HEK293 (cell line): ENCODE results near the gene ARID3A.

ENCODE experiments used
- CTCF ChIP-seq: fragments of 450-650 bp; formaldehyde crosslinking; IDR thresholded peaks from 2 replicates; pipeline ENCODE4 v1.5.1; 2016; ENCODE audit warnings: missing biosample characterization, missing genetic modification characterization
- KLF16 ChIP-seq: fragments of 450-650 bp; formaldehyde crosslinking; IDR thresholded peaks from 2 replicates; pipeline ENCODE4 v1.5.1; 2017; ENCODE audit warnings: missing biosample characterization, missing genetic modification characterization
- SALL2 ChIP-seq: fragments of 450-650 bp; formaldehyde crosslinking; IDR thresholded peaks from 2 replicates; pipeline ENCODE4 v1.5.0; 2017; ENCODE audit warnings: missing biosample characterization, mild to moderate bottlenecking, missing genetic modification characterization, borderline replicate concordance
- ZBTB1 ChIP-seq: fragments of 450-650 bp; formaldehyde crosslinking; IDR thresholded peaks from 2 replicates; pipeline ENCODE4 v1.5.1; 2016; ENCODE audit warnings: missing biosample characterization, missing genetic modification characterization
- ZBTB20 ChIP-seq: fragments of 450-650 bp; formaldehyde crosslinking; IDR thresholded peaks from 2 replicates; pipeline ENCODE4 v1.5.1; 2016; ENCODE audit warnings: missing biosample characterization, missing genetic modification characterization
- ZBTB7A ChIP-seq: fragments of 450-650 bp; formaldehyde crosslinking; IDR thresholded peaks from 2 replicates; pipeline ENCODE4 v1.5.1; 2016; ENCODE audit warnings: low read depth, missing biosample characterization, missing genetic modification characterization
- ZBTB8A ChIP-seq: fragments of 450-650 bp; formaldehyde crosslinking; IDR thresholded peaks from 2 replicates; pipeline ENCODE4 v1.5.1; 2016; ENCODE audit warnings: missing biosample characterization, missing genetic modification characterization
- ZNF248 ChIP-seq: fragments of 450-650 bp; formaldehyde crosslinking; IDR thresholded peaks from 2 replicates; pipeline ENCODE4 v1.5.1; 2017; ENCODE audit warnings: missing biosample characterization, missing genetic modification characterization
- ZNF324 ChIP-seq: fragments of 450-650 bp; formaldehyde crosslinking; IDR thresholded peaks from 2 replicates; pipeline ENCODE4 v1.5.1; 2016; ENCODE audit warnings: missing biosample characterization, missing genetic modification characterization
- ZNF404 ChIP-seq: fragments of 450-650 bp; formaldehyde crosslinking; IDR thresholded peaks from 2 replicates; pipeline ENCODE4 v1.5.1; 2017; ENCODE audit warnings: missing biosample characterization, missing genetic modification characterization
- ZNF433 ChIP-seq: fragments of 450-650 bp; formaldehyde crosslinking; IDR thresholded peaks from 2 replicates; pipeline ENCODE4 v1.5.1; 2016; ENCODE audit warnings: missing biosample characterization, missing genetic modification characterization, low read depth
- ZNF639 ChIP-seq: fragments of 450-650 bp; formaldehyde crosslinking; IDR thresholded peaks from 2 replicates; pipeline ENCODE4 v1.5.1; 2016; ENCODE audit warnings: missing biosample characterization, missing genetic modification characterization
- TF ChIP-seq, protein P1 (sequence below): fragments of 450-650 bp; formaldehyde crosslinking; IDR thresholded peaks from 2 replicates; pipeline ENCODE4 v1.5.1; 2017; ENCODE audit warnings: missing biosample characterization, missing genetic modification characterization
- TF ChIP-seq, protein P2 (sequence below): fragments of 450-650 bp; formaldehyde crosslinking; optimal IDR thresholded peaks from 2 replicates; pipeline ENCODE3; 2016; ENCODE audit warnings: missing biosample characterization, mild to moderate bottlenecking, missing genetic modification characterization

GRCh38 chr19:947707-948539 is 22.1 kb downstream of the ARID3A start:
- TF ChIP-seq ZBTB8A (tag by site-specific recombination) = no peak
- TF ChIP-seq ZNF324 (tag by site-specific recombination) = no peak
- TF ChIP-seq, protein P1, sequence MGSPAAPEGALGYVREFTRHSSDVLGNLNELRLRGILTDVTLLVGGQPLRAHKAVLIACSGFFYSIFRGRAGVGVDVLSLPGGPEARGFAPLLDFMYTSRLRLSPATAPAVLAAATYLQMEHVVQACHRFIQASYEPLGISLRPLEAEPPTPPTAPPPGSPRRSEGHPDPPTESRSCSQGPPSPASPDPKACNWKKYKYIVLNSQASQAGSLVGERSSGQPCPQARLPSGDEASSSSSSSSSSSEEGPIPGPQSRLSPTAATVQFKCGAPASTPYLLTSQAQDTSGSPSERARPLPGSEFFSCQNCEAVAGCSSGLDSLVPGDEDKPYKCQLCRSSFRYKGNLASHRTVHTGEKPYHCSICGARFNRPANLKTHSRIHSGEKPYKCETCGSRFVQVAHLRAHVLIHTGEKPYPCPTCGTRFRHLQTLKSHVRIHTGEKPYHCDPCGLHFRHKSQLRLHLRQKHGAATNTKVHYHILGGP = no peak
- TF ChIP-seq CTCF = no peak
- TF ChIP-seq ZBTB20 (tag by site-specific recombination) = no peak
- TF ChIP-seq KLF16 (tag by site-specific recombination) = no peak
- no peak for TF ChIP-seq ZBTB1 (tag by site-specific recombination)
- TF ChIP-seq, protein P2, sequence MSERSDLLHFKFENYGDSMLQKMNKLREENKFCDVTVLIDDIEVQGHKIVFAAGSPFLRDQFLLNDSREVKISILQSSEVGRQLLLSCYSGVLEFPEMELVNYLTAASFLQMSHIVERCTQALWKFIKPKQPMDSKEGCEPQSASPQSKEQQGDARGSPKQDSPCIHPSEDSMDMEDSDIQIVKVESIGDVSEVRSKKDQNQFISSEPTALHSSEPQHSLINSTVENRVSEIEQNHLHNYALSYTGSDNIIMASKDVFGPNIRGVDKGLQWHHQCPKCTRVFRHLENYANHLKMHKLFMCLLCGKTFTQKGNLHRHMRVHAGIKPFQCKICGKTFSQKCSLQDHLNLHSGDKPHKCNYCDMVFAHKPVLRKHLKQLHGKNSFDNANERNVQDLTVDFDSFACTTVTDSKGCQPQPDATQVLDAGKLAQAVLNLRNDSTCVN = no peak
- no peak for TF ChIP-seq ZNF639 (tag by site-specific recombination)
- TF ChIP-seq ZNF433 (tag by site-specific recombination) = no peak
- no peak for TF ChIP-seq ZNF404 (tag by site-specific recombination)
- no peak for TF ChIP-seq ZBTB7A (tag by site-specific recombination)
- no peak for TF ChIP-seq SALL2 (tag by site-specific recombination)
- TF ChIP-seq ZNF248 (tag by site-specific recombination) = no peak
